OCI-LY3 (cell line): ENCODE results near the gene HDAC4.

Source experiments
- EZH2phosphoT487 ChIP-seq: fragments of 200-600 bp; shearing (Covaris generic); IDR thresholded peaks from 2 replicates; pipeline ENCODE4 v1.6.1; 2018; ENCODE audit warnings: antibody characterized with exemption, mixed run types, low read depth
- TF ChIP-seq, protein P1 (sequence below): fragments of 200-600, 300-600 bp; sonication (generic); IDR thresholded peaks from 2 replicates; pipeline ENCODE4 v1.5.1; 2014; ENCODE audit warnings: antibody characterized with exemption, low read length, low read depth

DNA sequence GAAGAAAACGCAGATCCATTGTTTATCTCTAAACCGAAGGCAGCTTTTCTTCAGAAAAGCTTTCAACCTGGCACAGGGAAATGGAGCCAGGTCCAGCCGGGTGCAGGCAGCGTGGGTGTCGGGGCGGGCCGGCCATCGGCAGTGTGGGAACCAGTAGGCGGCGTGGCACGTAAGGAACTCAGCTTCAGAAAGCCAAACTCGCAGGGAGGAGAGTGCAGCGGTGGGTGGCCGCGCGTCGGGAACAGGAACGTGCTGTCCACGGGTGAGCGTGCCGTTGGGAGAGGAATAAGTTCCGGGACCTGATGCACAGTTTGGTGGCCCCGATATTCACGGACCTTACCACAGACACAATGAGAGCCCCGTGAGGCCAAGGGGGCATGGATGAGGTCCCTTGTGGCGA, 282.6 kb downstream of the HDAC4 start:
- TF ChIP-seq, protein P1, sequence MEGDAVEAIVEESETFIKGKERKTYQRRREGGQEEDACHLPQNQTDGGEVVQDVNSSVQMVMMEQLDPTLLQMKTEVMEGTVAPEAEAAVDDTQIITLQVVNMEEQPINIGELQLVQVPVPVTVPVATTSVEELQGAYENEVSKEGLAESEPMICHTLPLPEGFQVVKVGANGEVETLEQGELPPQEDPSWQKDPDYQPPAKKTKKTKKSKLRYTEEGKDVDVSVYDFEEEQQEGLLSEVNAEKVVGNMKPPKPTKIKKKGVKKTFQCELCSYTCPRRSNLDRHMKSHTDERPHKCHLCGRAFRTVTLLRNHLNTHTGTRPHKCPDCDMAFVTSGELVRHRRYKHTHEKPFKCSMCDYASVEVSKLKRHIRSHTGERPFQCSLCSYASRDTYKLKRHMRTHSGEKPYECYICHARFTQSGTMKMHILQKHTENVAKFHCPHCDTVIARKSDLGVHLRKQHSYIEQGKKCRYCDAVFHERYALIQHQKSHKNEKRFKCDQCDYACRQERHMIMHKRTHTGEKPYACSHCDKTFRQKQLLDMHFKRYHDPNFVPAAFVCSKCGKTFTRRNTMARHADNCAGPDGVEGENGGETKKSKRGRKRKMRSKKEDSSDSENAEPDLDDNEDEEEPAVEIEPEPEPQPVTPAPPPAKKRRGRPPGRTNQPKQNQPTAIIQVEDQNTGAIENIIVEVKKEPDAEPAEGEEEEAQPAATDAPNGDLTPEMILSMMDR = no peak
- no peak for TF ChIP-seq EZH2phosphoT487
